T-helper 17 cell (primary cell): ENCODE data around the gene HSF4. TPM values are rescaled to one million over a fixed set of nuclear protein-coding genes. Genes with fewer than 3 reads are reported as not detected.

Experiments used
- ATAC-seq: fragments of 150-1000 bp; cut with Tn5 transposase; 2 replicates; pipeline ENCODE4 v1.10.0; 2021; ENCODE audit warnings: mild to moderate bottlenecking, moderate library complexity
- DNase-seq, 3 donors: peaks; one replicate each; pipeline versions ENCODE4 v3.0.0 to v3.0.0-alpha.2; 2020 to 2021
- H3K9me3 ChIP-seq: one replicate; pipeline ENCODE4 v1.7.0; 2013; ENCODE audit warnings: low read length, mild to moderate bottlenecking; ENCODE audit not compliant: control insufficient read depth, poor library complexity, severe bottlenecking
- H3K27ac Mint-ChIP-seq: one replicate; pipeline ENCODE4 v1.8.0; 2022; ENCODE audit warnings: mild to moderate bottlenecking, moderate library complexity, mixed read lengths
- H3K27me3 Mint-ChIP-seq: one replicate; pipeline ENCODE4 v1.8.0; 2022; ENCODE audit warnings: mixed read lengths
- H3K36me3 Mint-ChIP-seq: one replicate; pipeline ENCODE4 v1.8.0; 2022; ENCODE audit warnings: low read depth, mixed read lengths
- H3K4me1 Mint-ChIP-seq: one replicate; pipeline ENCODE4 v1.8.0; 2022; ENCODE audit warnings: mild to moderate bottlenecking, mixed read lengths
- H3K4me3 Mint-ChIP-seq: one replicate; pipeline ENCODE4 v1.8.0; 2022; ENCODE audit warnings: mild to moderate bottlenecking, moderate library complexity, mixed read lengths
- total RNA-seq, 4 donors: library from RNA in 2 of 4; stranded (reverse) in 2 of 4; gene quantifications; one replicate each; pipeline ENCODE4 v1.2.3 and lab custom pipeline; 2022 to 2026

The HSF4 gene
- total RNA-seq, 2 donors from 2014 or later = 54.5 to 80.9 TPM

DNA sequence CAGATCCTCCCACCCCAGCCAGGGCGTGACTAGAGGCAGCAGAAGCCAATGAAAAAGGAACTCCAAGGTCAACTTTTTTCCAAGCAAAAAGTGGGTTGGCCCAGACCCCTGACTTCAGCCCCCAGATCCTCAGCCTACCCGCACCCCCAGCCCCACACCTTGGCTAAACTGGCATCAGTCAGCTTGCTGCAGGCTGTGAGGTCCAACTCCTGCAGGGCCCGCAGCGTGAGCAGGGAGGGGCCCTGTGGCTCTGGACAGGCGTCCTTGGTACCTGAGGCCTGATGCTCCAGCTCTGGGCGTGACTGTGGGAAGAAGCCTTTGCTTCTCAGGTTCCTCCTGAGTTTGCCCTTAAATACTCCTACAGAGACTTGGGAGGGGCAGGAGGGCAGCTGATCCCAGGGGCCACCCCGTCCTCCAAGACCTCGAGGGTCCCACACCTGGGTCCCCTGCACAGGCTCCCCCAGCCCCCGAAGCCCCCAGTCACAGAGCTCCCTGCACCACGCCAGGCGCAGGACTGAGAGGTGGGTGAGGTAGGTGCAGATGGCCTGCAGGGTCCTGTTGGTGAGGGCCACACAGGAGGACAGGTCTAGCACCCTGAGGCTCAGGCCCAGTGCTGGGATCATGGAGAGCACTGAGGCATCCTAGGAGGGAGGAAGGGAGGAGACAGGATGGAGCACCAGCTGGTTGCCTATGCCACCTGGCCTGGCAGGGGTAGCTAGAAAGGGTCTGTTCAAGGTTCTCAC lies 43.8 kb downstream of the HSF4 start:
- ATAC-seq (no peak), DNase-seq (no peak)
- Mint-ChIP-seq H3K27me3 (no peaks in the 10 kb centered on the region), H3K27ac (no peak overlapping the region), H3K36me3 (no peaks in the 10 kb centered on the region), H3K4me1 (peaks cover 3% of the 10 kb centered on the region), H3K4me3 (no peak overlapping the region)
- no peaks in the 10 kb centered on the region for H3K9me3 ChIP-seq

DNA sequence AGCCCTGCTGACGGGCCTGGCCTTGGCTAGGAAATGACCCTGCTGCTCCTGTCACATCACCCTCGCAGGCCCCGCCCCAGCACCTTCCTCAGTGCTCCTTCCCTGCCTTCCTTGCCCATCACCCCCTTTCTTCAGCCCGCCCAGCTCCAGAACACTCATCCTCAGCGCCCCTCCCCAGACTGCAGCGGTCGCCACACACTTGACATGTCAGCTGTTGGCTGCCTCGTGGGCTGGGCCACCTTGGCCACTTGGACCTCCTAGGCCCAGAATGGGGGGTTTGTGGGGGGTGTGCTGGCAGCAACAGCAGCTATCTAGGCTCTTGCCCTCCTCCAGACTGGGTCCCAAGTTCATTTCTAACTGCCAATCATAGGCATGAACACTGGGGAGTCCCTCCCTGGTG lies 45.0 kb downstream of the HSF4 start:
- Mint-ChIP-seq H3K27ac (no peak overlapping the region), H3K4me1 (peaks cover 3% of the 10 kb centered on the region), H3K27me3 (no peaks in the 10 kb centered on the region), H3K36me3 (no peaks in the 10 kb centered on the region), H3K4me3 (no peak overlapping the region)
- ATAC-seq (no peak), DNase-seq (no peak)
- H3K9me3 ChIP-seq = no peaks in the 10 kb centered on the region

DNA sequence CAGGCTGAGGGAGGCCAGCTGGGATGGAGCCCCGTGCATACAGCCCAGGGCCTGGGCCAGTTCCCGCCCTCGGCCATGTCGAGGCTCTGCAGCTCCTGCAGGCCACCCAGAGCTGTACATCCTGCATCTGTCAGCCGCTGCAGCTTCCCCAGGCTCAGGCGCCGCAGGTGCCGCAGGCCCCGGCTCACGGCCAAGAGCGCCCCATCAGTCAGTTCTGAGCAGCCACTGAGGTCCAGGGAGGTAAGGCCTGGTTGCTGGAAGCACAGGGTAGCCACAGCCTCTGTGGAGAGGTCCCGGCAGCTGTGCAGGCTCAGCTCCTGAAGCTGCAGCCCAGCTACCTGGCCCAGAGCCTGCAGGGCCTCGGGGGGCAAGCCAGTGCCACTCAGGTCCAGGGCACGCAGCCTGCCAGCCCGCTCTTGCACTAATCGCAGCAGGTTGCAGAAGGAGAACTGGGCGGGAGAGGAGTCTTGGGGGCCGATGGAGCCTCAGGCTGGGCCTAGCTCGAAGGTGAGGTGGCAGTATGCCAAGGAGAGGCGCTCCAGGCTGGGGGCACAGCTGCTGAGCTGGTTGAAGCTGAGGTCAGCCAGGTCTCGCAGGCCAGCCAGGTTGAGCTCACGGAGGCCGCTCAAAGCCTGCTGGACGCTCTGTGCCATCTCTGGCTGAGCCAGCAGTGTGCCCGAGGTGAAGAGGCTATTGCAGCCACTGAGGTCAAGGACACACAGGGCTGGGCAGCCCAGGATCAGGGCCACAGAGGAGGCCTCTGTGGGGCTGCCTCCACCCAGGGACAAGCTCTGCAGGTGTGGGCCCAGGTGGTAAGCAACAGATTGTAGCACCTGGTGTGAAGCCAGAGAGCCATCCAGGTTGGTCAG lies 45.8 kb downstream of the HSF4 start:
- ATAC-seq (no peak), DNase-seq (no peak)
- Mint-ChIP-seq H3K27me3 (no peaks in the 10 kb centered on the region), H3K4me1 (peaks cover 3% of the 10 kb centered on the region), H3K4me3 (no peak overlapping the region), H3K36me3 (no peaks in the 10 kb centered on the region), H3K27ac (no peak overlapping the region)
- no peaks in the 10 kb centered on the region for H3K9me3 ChIP-seq

- Mint-ChIP-seq H3K27me3 (no peaks in the 10 kb centered on the region), H3K27ac (no peak overlapping the region), H3K4me3 (no peak overlapping the region), H3K36me3 (no peaks in the 10 kb centered on the region), H3K4me1 (peaks cover 11% of the 10 kb centered on the region)
- no peaks in the 10 kb centered on the region for H3K9me3 ChIP-seq
- no peak for DNase-seq
- no peak for ATAC-seq
These were observed 47.1 kb downstream of the HSF4 start for GRCh38 chr16:67211674-67212073.

DNA sequence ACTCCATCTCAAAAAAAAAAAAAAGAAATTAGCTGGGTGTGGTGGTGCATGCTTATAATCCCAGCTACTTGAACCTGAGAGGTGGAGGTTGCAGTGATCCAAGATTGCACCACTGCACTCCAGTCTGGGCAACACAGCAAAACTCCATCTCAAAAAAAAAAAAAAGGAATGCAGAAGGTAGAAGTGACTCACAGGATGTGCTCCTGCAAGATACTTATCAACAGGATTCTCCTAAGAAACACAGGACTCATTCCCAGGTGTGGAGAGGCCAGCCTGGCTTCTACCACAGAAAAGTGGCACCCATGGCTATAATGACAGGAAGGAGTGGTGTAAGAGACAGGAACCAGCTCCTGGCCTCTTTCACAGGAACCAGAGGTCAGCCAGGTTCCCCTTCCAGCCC lies 48.2 kb downstream of the HSF4 start:
- H3K27me3 Mint-ChIP-seq = no peaks in the 10 kb centered on the region

GRCh38 chr16:67213197-67214019 lies 48.9 kb downstream of the HSF4 start:
- H3K27me3 Mint-ChIP-seq = no peaks in the 10 kb centered on the region
- no peak for ATAC-seq
- H3K4me1 Mint-ChIP-seq = peaks cover 17% of the 10 kb centered on the region
- H3K36me3 Mint-ChIP-seq = peaks cover 3% of the 10 kb centered on the region
- DNase-seq = no peak
- no peak overlapping the region for H3K27ac Mint-ChIP-seq
- H3K9me3 ChIP-seq = no peaks in the 10 kb centered on the region
- no peak overlapping the region for H3K4me3 Mint-ChIP-seq

More for the DNA sequence above, 48.2 kb downstream of the HSF4 start:
- H3K4me1 Mint-ChIP-seq = peaks cover 17% of the 10 kb centered on the region
- H3K9me3 ChIP-seq = no peaks in the 10 kb centered on the region
- H3K4me3 Mint-ChIP-seq = no peak overlapping the region
- H3K36me3 Mint-ChIP-seq = peaks cover 3% of the 10 kb centered on the region
- ATAC-seq = no peak
- no peak for DNase-seq
- no peak overlapping the region for H3K27ac Mint-ChIP-seq

- Mint-ChIP-seq H3K4me1 (peaks cover 15% of the 10 kb centered on the region), H3K27ac (no peak overlapping the region), H3K27me3 (no peaks in the 10 kb centered on the region), H3K36me3 (peaks cover 5% of the 10 kb centered on the region), H3K4me3 (no peak overlapping the region)
- H3K9me3 ChIP-seq = no peaks in the 10 kb centered on the region
- no peak for ATAC-seq
- DNase-seq = no peak
These were observed 51.2 kb downstream of the HSF4 start for GRCh38 chr16:67215706-67216105.

DNA sequence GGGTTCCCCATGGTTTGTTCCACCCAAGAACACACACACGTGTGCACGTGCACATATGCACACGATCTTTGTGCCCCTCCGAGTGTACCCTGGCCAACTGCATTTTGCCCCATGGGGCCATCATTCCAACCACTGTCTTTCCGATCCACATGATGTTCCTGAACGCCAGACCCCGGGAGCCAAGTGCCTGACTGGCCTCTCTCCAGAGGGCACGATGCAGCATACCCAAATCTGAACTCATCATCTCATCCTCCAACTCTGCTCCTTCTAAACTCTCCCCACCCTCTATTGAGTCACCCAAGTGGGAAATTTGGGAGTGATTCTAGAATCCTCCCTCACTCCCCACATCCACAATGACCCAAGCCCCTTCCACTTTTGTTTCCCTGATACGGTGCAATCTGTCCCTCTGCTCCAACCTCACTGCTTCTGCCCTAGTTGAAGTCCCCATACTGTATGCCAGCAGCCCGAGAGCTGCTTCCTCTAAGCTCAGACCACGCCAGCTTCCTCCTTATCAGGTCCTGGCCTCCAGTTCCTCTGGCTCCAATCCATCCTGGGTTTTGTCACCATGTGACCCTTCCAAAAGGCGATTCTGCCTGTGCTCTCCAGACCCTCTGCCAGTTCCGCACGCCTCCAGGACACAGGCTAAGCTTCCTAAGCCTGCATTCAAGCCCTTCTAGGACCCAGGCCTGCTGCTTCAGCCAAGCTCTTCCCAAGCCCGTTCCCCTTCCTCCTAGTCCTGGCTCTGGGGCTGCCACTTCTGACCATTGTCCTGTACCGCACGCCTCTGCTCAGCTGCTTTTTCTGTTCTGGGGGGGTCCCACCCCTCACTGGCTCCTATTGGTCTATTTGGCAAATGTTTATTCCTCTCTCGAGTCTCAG lies 52.3 kb downstream of the HSF4 start:
- ATAC-seq (no peak), DNase-seq (no peak)
- no peaks in the 10 kb centered on the region for H3K27me3 Mint-ChIP-seq
- H3K27ac Mint-ChIP-seq = peak overlapping the region; percentile 56
- peaks cover 5% of the 10 kb centered on the region for H3K36me3 Mint-ChIP-seq
- no peak overlapping the region for H3K4me3 Mint-ChIP-seq
- no peaks in the 10 kb centered on the region for H3K9me3 ChIP-seq
- H3K4me1 Mint-ChIP-seq = peaks cover 17% of the 10 kb centered on the region

Other genes with a start within 250 kb of the HSF4 start
- not detected for gene CDH16, start 245.9 kb upstream of the HSF4 start, total RNA-seq
- under 1 TPM; 0.52 to 0.67 TPM for gene RRAD, start 239.2 kb upstream of the HSF4 start, total RNA-seq
- gene CIAO2B, start 230.3 kb upstream of the HSF4 start, total RNA-seq = 10 to 100 TPM; 50.3 to 51.0 TPM
- 10 to 100 TPM; 33.1 to 36.8 TPM for gene CES2, start 229.2 kb upstream of the HSF4 start, total RNA-seq
- gene CES3, start 203.5 kb upstream of the HSF4 start, total RNA-seq = 1 to 10 TPM in 1 of 2 donors, under 1 TPM in 1; 0.63 to 1.3 TPM
- gene CES4A, start 176.2 kb upstream of the HSF4 start, total RNA-seq = 10 to 100 TPM; 17.8 to 20.0 TPM
- gene CBFB, start 135.6 kb upstream of the HSF4 start, total RNA-seq = 10 to 100 TPM; 78.5 to 85.4 TPM
- 10 to 100 TPM; 11.9 to 17.0 TPM for gene PHAF1, start 54.8 kb upstream of the HSF4 start, total RNA-seq
- gene B3GNT9, start 13.7 kb upstream of the HSF4 start, total RNA-seq = 1 to 10 TPM; 7.0 to 8.1 TPM
- gene TRADD, start 4.8 kb upstream of the HSF4 start, total RNA-seq = 100 to 1,000 TPM in 1 of 2 donors, 10 to 100 TPM in 1; 92.7 to 103 TPM
- gene FBXL8, start 4.8 kb upstream of the HSF4 start, total RNA-seq = 10 to 100 TPM; 50.0 to 55.1 TPM
- 1 to 10 TPM; 4.3 to 5.5 TPM for gene NOL3, start 5.8 kb downstream of the HSF4 start, total RNA-seq
- 10 to 100 TPM; 16.0 to 19.7 TPM for gene MATCAP1, start 19.2 kb downstream of the HSF4 start, total RNA-seq
- not detected for gene EXOC3L1, start 25.4 kb downstream of the HSF4 start, total RNA-seq
- 10 to 100 TPM; 64.6 to 75.1 TPM for gene E2F4, start 27.4 kb downstream of the HSF4 start, total RNA-seq
- gene ELMO3, start 34.4 kb downstream of the HSF4 start, total RNA-seq = 1 to 10 TPM; 2.4 TPM
- gene TMEM208, start 62.4 kb downstream of the HSF4 start, total RNA-seq = 10 to 100 TPM; 27.9 to 28.2 TPM
- 10 to 100 TPM; 45.1 to 48.6 TPM for gene FHOD1, start 82.7 kb downstream of the HSF4 start, total RNA-seq
- 1 to 10 TPM; 1.3 to 1.4 TPM for gene SLC9A5, start 84.2 kb downstream of the HSF4 start, total RNA-seq
- 10 to 100 TPM; 17.8 to 18.4 TPM for gene PLEKHG4, start 114.8 kb downstream of the HSF4 start, total RNA-seq
- gene KCTD19, start 162.0 kb downstream of the HSF4 start, total RNA-seq = not detected
- not detected for gene LRRC36, start 162.1 kb downstream of the HSF4 start, total RNA-seq
- under 1 TPM; 0.29 to 0.70 TPM for gene TPPP3, start 228.8 kb downstream of the HSF4 start, total RNA-seq